ENCODE results near the gene HS1BP3.

- TF ChIP-seq CTCF (conservative IDR thresholded peaks at IDR 0.05 in 1 of 2, IDR thresholded peaks at IDR 0.05 in 1 of 2; ENCODE audit: extremely low read depth in 1 of 2, insufficient read depth in 1 of 2, low read depth in 1 of 2, low read length in 2 of 2), result no peak
- TF ChIP-seq EZH2 (IDR thresholded peaks at IDR 0.05; ENCODE audit: borderline replicate concordance, low read length), result no peak
Measured at GRCh38 chr2:20623741-20624155, 27.1 kb downstream of the HS1BP3 start.
